Esophagus (tissue), 2 donors: ENCODE results near the gene MT1A. TPM values are rescaled to one million over a fixed set of nuclear protein-coding genes. Genes with fewer than 3 reads are reported as not detected.
A peak's percentile ranks its signal among the peaks of the same experiment; 100 is the strongest.

ENCODE experiments used
- H3K27ac ChIP-seq, 2 donors: one replicate each; pipeline ENCODE4 v1.5.1; 2013; ENCODE audit warnings: low read depth in 2 of 2, mild to moderate bottlenecking in 2 of 2, inconsistent platforms in 1 of 2, low read length in 1 of 2, moderate library complexity in 1 of 2
- H3K27me3 ChIP-seq, 2 donors: one replicate each; pipeline ENCODE4 v1.6.1; 2013; ENCODE audit warnings: low read length in 2 of 2, control low read depth in 1 of 2, mild to moderate bottlenecking in 1 of 2; ENCODE audit not compliant: insufficient read depth in 2 of 2, control insufficient read depth in 1 of 2
- H3K36me3 ChIP-seq, 2 donors: one replicate each; pipeline ENCODE4 v1.6.1; 2013; ENCODE audit warnings: low read length in 1 of 2; ENCODE audit not compliant: control insufficient read depth in 2 of 2, insufficient read depth in 2 of 2
- H3K4me1 ChIP-seq, 2 donors: one replicate each; pipeline ENCODE4 v1.6.1; 2013; ENCODE audit warnings: low read length in 1 of 2; ENCODE audit not compliant: control insufficient read depth in 2 of 2, insufficient read depth in 2 of 2
- H3K4me3 ChIP-seq, 2 donors: one replicate each; pipeline ENCODE4 v1.5.1; 2013; ENCODE audit warnings: low read length in 2 of 2, mild to moderate bottlenecking in 2 of 2, low read depth in 1 of 2, moderate library complexity in 1 of 2
- H3K9me3 ChIP-seq, 2 donors: one replicate each; pipeline ENCODE4 v1.6.1; 2013; ENCODE audit warnings: mild to moderate bottlenecking in 2 of 2, low read depth in 1 of 2, low read length in 1 of 2, moderate library complexity in 1 of 2; ENCODE audit not compliant: control insufficient read depth in 2 of 2, insufficient read depth in 1 of 2
- WGBS, 2 donors: extraction: QIAGEN DNeasy Blood & Tissue Kit; methylation state at CpG; one replicate each; pipeline ENCODE4 v1.1.7; 2013; 5-methylcytosine and 5-hydroxymethylcytosine counted together
- polyA plus RNA-seq, 2 donors: library from polyadenylated mRNA; stranded (reverse); fragments of 200-250 nt; gene quantifications; one replicate each; pipeline ENCODE4 v1.2.3, GENCODE V29; 2013
- donor health status: healthy with polysubstance abuse.
- donor health status: Bipolar disorder and iron deficiency.

MT1A gene
- polyA plus RNA-seq, 2 donors: 9.8 to 10.3 TPM

DNA sequence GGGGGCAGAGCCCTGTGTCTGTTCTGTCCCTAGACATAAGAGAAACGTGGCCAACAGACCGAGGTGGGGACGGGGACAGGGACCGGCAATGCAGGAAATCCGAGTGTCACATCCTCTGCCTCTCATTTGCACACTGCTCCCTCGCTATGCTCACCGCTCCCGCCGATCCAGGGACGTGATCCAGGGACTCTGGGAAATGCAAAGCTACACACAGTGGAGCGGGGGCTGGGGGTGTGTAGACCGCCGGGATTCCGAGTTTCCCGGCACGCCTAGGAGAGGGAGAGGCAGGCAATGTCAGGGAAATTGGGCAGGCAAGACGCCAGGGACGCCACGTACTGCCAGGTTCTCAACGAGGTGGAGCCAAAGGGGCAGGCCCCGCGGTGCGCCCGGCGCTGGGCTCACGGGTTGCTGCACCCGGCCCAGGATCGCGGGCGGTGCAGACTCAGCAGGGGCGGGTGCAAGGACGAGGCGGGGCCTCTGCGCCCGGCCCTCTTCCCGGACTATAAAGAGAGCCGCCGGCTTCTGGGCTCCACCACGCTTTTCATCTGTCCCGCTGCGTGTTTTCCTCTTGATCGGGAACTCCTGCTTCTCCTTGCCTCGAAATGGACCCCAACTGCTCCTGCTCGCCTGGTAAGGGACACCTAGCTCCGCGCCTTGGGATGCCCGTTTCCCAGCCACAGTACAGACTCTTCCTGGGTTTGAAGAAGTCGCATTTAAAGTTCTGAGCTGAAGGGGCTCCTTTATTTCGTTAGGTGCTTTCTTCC lies 43.7 kb downstream of the MT1A start, which contains the start of gene MT1X:
Gene MT1X (plus strand): TSS at position 532 of the 764 bp plus-strand sequence. CDS start 71 bp downstream, at position 603.
- WGBS, 2 donors: 0 to 1% methylated on average over 49 of the region's 49 CpGs

DNA sequence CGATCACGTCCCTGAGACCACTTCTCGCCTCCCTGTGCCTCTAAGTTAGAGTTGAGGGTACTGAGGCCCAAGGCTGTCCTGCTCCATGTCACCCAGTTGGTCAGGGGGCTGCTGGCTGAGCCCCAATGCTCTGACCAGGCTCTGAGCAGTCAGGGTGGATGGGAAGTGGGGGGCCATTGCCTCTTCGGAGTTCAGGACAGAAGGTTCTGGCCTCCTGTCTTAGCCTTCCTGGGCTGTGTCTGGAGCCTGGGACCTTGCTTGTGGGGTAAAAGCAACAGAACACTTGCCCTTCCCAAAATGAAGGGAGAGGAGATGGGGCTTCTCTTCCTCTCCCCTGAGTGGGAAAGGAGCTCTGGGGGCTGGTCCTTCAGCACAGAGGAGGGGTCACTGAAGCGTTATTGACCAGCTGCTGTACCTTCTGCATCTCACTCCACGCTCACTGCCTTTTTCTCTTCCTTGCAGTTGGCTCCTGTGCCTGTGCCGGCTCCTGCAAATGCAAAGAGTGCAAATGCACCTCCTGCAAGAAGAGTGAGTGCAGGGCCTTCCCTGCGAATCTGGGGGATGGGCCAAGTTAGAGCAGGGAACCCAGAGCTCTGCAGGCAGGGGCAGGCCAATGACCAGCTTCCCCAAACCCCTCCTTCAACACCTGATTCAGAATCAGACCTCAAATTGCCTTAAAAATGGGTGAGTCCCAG lies 44.4 kb downstream of the MT1A start:
- Histone ChIP-seq H3K4me3 (peak overlapping the region; percentile 68 to 70), H3K36me3 (no peaks in the 10 kb centered on the region), H3K4me1 (peaks cover 5% of the 10 kb centered on the region in 2 donors), H3K27me3 (no peaks in the 10 kb centered on the region), H3K27ac (peak overlapping the region; percentile 62 to 71), H3K9me3 (no peaks in the 10 kb centered on the region)
- 21 to 24% methylated on average over 8 of the region's 8 CpGs for WGBS, 2 donors

More for the DNA sequence above, 43.7 kb downstream of the MT1A start, which contains the start of gene MT1X:
- peak within 1 kb of the TSS; percentile 66 to 79 for H3K27ac ChIP-seq
- no peaks in the 10 kb centered on the region for H3K27me3 ChIP-seq
- peaks cover 5% of the 10 kb centered on the region in 2 donors for H3K4me1 ChIP-seq
- no peaks in the 10 kb centered on the region for H3K9me3 ChIP-seq
- H3K36me3 ChIP-seq: no peaks in the 10 kb centered on the region
- H3K4me3 ChIP-seq: peak within 1 kb of the TSS; percentile 68 to 70

DNA sequence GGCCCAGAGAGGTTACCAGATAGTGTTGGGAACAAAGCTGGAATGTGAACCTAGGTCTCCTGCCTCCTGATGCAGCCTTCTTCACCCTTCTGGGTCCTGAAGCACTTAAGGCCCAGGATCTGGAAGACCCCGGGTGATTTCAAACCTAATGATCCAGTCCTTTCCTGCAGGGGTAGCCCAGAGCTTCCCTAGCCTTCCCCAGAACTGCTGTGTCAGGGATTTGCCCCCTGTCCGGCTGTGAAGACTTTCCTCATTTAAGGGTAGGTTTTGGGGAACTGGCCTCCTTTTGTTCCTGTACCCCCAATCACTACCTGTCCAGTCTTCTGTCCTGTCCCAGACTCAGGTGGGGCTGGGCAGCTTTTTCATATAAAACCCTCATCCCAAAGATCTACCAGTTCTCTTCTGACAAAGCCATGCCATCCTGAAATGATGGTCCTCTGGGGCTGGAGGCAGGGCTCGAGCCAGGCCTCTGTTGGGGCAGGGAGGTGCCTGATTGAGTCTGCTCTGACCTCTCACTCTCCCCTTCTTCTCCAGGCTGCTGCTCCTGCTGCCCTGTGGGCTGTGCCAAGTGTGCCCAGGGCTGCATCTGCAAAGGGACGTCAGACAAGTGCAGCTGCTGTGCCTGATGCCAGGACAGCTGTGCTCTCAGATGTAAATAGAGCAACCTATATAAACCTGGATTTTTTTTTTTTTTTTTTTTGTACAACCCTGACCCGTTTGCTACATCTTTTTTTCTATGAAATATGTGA lies 45.1 kb downstream of the MT1A start:
- Histone ChIP-seq H3K36me3 (no peaks in the 10 kb centered on the region), H3K4me1 (peaks cover 5% of the 10 kb centered on the region in 2 donors), H3K9me3 (no peaks in the 10 kb centered on the region), H3K4me3 (peak overlapping the region; percentile 68 to 70), H3K27me3 (no peaks in the 10 kb centered on the region), H3K27ac (peak overlapping the region; percentile 62 to 83)
- WGBS, 2 donors: 40% methylated on average over 5 of the region's 5 CpGs

DNA sequence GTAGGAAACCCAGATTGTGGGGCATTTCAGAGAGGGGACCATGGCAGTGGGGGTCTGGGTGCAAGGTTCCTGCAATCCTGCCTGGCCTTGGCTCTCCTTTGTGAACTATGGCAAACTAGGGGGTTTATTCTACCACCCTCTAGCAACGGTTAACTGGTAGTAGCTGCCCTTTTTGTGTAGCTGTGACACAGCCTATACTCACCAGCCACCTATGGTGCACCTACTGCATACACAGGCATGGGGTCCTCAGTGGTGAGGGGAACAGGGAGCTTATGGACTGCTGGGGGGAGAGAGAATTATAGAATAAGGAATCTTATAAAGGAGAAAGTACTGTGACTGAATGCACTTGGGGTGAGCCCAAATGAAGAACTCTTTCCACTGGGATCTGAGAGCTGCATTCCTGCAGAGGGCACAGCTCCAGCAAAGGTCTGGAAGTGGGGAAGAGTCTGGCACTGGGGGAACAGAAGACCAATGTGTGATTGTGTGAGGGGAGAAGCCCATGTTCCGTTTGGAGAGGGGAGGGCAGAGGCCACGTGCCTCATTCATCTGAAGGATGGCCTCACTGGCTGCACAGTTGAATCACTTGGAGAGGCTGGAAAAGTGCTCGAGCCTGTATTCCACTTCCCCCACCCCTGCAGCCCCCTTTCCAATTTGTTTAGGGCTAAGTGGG lies 45.9 kb downstream of the MT1A start:
- Histone ChIP-seq H3K27ac (peak overlapping the region; percentile 57 to 83), H3K36me3 (no peaks in the 10 kb centered on the region), H3K4me3 (peak overlapping the region in 1 of 2 donors; percentile 70)

DNA sequence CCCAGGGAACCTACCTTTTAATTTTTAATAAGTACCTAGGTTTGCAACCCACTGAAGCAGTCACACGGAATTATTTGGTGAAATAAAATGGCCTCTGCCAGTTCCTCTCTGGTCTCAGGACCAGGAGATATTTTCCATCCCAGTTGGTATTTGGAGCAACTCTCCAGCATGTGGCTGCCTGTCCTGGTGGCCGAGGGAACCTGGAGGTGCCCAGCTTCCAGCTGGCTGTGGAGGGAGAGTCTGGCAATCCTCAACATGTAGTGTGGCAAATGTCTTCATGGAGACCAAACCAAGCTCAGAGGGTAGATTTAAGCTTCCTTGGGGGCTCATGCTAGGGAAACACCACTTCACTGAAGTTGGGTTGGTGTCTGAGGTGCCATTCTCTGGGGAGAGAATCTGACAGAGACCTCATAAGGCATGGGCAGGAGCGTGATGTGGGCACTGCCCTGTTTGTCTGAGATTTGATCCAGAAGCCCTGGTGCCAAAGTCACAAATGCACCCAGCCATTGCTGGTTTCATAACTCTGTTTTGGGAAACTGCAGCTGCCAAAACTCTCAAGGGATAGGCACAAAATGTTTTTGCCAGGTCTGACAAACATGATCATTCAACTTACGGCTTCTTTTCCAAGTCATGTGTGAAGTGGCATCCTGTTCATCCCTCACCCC lies 46.6 kb downstream of the MT1A start:
- Histone ChIP-seq H3K9me3 (no peaks in the 10 kb centered on the region), H3K27ac (peak overlapping the region; percentile 57 to 83), H3K27me3 (no peaks in the 10 kb centered on the region), H3K4me3 (no peak overlapping the region), H3K36me3 (no peaks in the 10 kb centered on the region), H3K4me1 (peaks cover 5 to 11% of the 10 kb centered on the region in 2 donors)
- 49 to 61% methylated on average over 4 of the region's 4 CpGs for WGBS, 2 donors

More for the DNA sequence above, 45.9 kb downstream of the MT1A start:
- Histone ChIP-seq H3K9me3 (no peaks in the 10 kb centered on the region), H3K4me1 (peaks cover 5% of the 10 kb centered on the region in 2 donors), H3K27me3 (no peaks in the 10 kb centered on the region)
- WGBS, 2 donors: 41 to 54% methylated on average over 4 of the region's 4 CpGs

DNA sequence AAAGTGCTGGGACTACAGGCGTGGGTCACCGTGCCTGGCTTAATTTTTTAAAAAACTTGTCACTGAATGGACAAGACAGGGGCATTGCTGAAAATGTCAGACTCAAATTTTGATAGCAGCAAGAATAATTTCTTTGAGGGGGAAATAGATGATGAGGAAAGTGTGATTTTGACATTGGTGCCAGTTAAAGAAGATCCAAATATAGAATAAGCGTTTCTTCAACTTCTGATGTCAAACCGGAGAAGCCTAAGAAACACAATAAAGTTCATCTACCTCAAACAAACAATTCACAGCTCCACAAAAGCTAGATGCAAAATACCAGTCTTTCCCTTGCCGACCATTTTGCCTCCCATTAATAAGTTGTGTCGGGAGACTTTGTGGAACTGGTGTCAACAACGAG lies 48.3 kb downstream of the MT1A start:
- no peak overlapping the region for H3K27ac ChIP-seq
- H3K27me3 ChIP-seq: no peaks in the 10 kb centered on the region
- H3K4me3 ChIP-seq: no peak overlapping the region
- no peaks in the 10 kb centered on the region for H3K36me3 ChIP-seq
- whole genome bisulfite sequencing, 2 donors: 96 to 97% methylated on average over 7 of the region's 7 CpGs
- H3K4me1 ChIP-seq: peaks cover 6 to 14% of the 10 kb centered on the region in 2 donors
- peaks cover 0 to 2% of the 10 kb centered on the region in 2 donors for H3K9me3 ChIP-seq

DNA sequence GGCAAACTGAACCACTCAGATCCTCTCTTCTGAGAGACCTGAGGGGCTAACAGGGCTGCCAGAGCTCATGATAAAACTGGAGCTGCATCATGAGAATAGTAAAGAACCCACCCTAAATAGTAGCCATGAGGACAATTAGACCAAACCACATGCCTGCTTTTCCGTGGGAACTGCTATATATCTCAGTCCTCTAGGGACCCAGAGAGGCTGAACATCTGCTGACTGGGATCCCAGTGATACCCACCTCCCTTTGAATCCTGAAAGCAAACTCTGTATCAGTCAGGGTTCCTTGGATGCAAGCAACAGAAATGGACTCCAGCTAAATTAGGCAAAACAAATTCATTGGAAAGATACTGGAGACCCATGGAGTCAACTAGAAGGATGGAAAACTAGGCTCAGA lies 50.3 kb downstream of the MT1A start:
- peaks cover 3 to 14% of the 10 kb centered on the region in 2 donors for H3K4me1 ChIP-seq
- H3K27ac ChIP-seq: peak overlapping the region; percentile 31 to 80

DNA sequence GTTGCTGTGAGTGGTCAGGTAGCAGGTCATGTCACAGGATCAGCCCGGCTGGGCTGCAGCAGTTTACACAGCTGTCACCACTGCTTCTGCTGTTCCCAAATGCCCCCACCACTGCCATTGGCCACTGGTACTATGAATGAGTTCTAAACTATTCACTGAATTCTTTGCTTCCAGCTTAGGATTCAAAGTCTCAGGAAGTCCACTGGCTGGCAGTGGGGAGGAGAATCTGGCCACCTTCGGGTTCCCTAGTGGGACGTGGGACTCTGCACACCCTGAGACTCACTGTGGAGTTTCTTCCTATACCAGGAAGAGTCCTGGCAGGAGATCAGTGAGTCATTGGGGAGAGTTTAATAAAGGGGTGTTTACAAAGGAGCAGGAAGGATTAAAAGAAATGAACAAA lies 50.7 kb downstream of the MT1A start:
- H3K4me1 ChIP-seq: peaks cover 3 to 13% of the 10 kb centered on the region in 2 donors
- WGBS, 2 donors: 26 to 42% methylated on average over 3 of the region's 3 CpGs
- H3K27ac ChIP-seq: peak overlapping the region; percentile 31 to 80
- no peaks in the 10 kb centered on the region for H3K27me3 ChIP-seq
- no peak overlapping the region for H3K4me3 ChIP-seq
- H3K36me3 ChIP-seq: no peaks in the 10 kb centered on the region
- peaks cover 0 to 2% of the 10 kb centered on the region in 2 donors for H3K9me3 ChIP-seq

More for the DNA sequence above, 50.3 kb downstream of the MT1A start:
- no peak overlapping the region for H3K4me3 ChIP-seq
- peaks cover 0 to 2% of the 10 kb centered on the region in 2 donors for H3K9me3 ChIP-seq
- H3K27me3 ChIP-seq: no peaks in the 10 kb centered on the region
- no peaks in the 10 kb centered on the region for H3K36me3 ChIP-seq
- WGBS, 2 donors: 45 to 68% methylated on average over 1 of the region's 1 CpG
